Esophagus squamous epithelium (tissue), 4 donors: ENCODE results near the gene WASHC2A.
"Not testable (repeated sequence)": the region's sequence is repeated elsewhere in the genome, so short reads cannot be mapped to it uniquely, and the experiment has no call there.

Experiments used
- POLR2A ChIP-seq, 4 donors: fragments of 450-650 bp; IDR thresholded peaks; one replicate each; pipeline ENCODE4 v1.6.1; 2017; ENCODE audit warnings: antibody characterized with exemption in 4 of 4, mild to moderate bottlenecking in 4 of 4, moderate library complexity in 3 of 4
- TF ChIP-seq, protein P1 (sequence below), 6 experiments: fragments of 450-650 bp in 4 of 6; fragments of 200-600 bp in 2 of 6; sonication (generic) in 2 of 6; IDR thresholded peaks; one replicate each; pipeline ENCODE4 v1.5.1; 2016 to 2019; ENCODE audit warnings: antibody characterized with exemption in 6 of 6, mild to moderate bottlenecking in 4 of 6, moderate library complexity in 4 of 6

- TF ChIP-seq, protein P1, sequence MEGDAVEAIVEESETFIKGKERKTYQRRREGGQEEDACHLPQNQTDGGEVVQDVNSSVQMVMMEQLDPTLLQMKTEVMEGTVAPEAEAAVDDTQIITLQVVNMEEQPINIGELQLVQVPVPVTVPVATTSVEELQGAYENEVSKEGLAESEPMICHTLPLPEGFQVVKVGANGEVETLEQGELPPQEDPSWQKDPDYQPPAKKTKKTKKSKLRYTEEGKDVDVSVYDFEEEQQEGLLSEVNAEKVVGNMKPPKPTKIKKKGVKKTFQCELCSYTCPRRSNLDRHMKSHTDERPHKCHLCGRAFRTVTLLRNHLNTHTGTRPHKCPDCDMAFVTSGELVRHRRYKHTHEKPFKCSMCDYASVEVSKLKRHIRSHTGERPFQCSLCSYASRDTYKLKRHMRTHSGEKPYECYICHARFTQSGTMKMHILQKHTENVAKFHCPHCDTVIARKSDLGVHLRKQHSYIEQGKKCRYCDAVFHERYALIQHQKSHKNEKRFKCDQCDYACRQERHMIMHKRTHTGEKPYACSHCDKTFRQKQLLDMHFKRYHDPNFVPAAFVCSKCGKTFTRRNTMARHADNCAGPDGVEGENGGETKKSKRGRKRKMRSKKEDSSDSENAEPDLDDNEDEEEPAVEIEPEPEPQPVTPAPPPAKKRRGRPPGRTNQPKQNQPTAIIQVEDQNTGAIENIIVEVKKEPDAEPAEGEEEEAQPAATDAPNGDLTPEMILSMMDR (IDR thresholded peaks at IDR 0.05): not testable (repeated sequence)
- not testable (repeated sequence) for TF ChIP-seq POLR2A (IDR thresholded peaks at IDR 0.05)
These were observed 64.6 kb downstream of the WASHC2A start for GRCh38 chr10:50132322-50132721.
